Stimulated activated naive CD4-positive, alpha-beta T cell (primary cell): Measurements from ENCODE around the gene DEPDC5.

Experiments used
- DNase-seq, 6 experiments: peaks; one replicate each; lab custom pipeline; 2025; lab: John Stamatoyannopoulos, UW

The DEPDC5 gene

DNA sequence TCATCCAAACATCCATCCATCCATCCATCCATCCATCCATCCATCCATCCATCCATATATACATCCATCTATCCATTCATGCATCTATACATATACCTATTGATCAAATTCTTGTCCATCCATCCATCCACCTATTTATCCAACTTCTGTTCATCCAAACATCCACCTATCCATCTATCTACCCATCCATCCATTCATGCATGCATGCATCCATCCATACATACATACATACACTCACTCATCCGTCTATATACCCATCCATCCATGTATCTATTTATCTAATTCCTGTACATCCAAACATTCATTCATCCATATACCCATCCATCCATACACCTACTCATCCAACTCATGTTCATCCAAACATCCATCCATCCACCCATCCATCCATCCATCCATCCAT lies 171.2 kb downstream of the DEPDC5 start:
- DNase-seq, result no peak

DNA sequence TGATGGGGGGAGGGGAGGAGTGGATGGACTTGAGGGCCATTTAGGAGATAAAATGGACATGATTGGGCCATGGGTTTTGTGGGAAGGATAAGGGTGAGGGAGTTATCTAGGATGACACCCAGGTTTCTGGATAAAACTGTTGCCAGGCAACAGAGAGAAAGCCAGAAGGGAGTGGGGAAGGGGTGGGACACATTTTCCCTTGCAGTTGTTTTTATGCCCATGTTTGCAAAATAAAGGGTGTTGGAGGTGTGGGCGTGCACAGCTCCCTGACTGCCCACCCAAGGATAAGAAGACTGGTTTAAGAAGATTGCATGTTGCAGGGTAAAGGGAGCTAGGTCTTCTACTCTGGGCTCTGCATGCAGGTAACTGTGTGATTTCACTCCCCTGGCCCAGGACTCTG lies 172.2 kb downstream of the DEPDC5 start:
- no peak for DNase-seq

DNA sequence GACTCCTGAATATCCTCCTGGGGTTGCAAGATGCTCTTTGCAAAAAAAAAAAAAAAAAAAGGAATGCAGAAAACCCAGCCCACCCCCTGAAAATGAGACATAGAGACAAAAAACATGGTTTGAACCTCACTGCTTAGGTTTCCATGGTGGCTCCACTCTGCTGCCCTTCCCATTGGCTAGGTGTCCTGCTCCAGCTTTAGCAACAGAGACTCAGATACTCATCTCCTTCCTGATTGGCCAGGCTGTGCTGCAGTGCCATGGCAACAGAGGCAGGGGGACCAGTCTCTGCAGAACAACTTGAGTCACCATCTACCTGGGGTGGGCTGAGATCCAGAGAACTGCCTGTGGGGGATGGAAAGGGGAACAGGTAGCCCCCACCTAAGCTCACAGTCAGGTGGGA lies 173.2 kb downstream of the DEPDC5 start:
- no peak for DNase-seq

DNA sequence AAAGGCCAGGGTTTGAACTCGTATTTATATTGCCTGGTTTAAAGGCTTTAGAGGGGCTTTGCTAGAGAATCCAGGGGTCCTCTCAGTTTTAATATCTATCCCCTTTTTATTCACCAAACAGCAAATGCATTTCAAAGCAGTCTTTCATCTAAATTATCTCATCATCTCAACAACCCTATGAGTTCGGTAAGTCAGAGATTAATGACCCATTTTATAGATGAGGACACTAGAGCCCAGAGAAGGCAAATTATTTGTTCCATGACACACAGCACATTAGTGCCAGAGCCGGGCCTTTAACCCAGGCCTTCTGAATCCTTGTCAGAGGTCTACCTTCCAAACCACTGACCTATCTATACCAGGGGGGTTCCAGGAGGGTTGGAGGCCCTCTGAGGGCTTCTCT lies 173.7 kb downstream of the DEPDC5 start:
- DNase-seq, result no peak

DNA sequence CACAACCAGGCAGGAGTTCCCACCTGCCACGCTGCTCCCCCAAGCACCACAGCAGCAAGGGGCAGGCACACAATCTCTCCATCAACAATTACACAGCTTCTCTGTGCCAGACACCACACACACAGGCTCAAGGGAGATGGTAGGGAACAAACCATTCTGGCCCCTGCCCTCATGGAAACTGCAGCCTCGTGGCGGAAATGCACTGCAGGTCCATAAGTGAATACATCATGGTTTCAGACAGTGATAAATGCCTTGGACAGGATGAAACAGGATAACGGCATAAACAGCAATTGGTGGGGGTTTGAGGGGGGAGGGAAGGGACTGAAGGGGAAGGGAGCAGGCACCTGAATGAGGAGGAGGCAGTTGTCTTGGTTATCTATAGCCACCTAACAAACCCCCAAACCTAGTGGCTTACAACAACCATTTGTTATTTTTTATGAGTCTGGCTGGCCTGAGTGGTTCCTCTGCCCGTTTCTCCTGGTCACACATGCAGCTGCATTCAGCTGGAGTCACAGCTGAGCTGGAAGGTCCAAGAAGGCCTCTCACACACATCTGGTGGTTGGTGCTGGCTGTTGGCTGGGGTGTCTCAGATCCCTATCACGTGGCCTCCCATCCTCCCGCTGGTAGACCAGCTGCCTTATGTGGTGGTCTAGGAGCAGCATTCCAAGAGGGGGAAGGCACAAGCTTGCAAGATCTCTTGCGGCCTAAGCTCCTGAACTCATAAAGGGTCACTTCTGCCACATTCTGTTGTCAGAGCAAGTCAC lies 175.5 kb downstream of the DEPDC5 start:
- no peak for DNase-seq

DNA sequence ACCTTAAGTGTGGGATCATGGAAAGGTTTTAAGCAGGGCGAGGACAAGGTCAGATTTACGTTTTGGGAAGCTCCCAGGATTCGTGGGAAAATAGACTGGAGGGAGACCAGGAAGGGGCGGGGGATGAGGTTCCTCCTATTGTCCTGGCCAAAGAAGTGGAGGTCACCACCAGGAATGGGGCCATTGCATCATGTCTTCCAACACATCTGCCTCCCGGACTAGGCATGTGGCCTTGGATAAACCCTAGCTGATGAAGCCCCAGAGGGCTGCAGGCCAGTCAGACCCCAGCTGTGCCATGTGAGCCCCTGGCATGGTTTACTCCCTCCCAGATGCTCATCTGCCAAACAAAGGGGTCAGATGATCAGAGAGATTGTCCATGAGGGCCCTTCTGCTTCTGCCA lies 179.0 kb downstream of the DEPDC5 start:
- no peak for DNase-seq

DNA sequence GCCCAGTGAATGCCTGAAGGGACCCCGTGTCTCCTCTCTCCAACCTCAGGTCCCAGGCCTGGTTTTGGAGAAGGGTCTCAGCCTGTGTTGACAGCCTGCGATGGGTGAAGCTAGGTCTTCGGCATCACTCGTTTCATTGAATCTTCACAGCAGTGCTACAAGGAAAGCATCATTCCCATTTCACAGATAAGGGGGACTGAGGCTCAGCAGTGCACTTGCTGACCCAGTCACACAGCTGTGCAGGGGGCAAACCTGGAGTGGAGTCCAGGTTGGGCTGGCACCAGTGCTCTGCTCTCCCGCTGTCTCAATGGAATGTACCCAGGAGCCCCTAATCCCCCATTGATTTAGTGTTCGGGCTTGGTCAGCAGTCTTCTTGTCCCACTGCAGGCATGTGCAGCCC lies 179.6 kb downstream of the DEPDC5 start:
- DNase-seq, result no peak

DNA sequence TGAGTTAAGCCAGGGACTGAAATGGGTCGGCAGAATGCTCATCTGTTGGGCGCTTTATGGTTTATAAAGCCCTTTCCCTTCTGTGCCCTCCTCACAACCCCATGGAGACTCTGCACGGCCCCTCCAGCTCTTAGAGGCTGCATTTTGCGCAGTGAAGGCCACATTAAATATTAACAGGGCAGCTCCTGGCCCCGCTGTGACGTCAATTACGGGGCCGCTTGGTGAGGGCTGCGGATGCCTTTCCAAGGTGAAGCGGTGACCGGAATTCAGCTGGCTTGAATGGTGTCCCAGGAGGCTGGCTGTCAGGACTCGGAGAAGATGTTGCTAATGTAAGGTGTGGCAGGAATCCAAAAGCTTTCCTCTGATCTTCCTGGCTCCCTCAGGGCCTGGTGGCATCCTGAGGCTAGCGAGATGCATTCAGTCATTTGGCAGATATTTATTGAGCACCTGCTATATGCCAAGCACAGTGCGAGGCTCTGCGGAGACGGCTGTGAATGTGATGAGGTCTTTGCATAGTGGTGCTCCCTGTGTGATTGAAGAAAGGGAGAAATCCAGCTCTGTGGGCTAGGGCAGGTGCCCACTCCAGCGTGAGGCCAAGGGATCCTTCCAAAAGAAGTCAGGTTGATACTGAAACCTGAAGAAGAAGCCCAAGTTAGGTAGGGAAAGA lies 180.1 kb downstream of the DEPDC5 start:
- DNase-seq, result no peak

DNA sequence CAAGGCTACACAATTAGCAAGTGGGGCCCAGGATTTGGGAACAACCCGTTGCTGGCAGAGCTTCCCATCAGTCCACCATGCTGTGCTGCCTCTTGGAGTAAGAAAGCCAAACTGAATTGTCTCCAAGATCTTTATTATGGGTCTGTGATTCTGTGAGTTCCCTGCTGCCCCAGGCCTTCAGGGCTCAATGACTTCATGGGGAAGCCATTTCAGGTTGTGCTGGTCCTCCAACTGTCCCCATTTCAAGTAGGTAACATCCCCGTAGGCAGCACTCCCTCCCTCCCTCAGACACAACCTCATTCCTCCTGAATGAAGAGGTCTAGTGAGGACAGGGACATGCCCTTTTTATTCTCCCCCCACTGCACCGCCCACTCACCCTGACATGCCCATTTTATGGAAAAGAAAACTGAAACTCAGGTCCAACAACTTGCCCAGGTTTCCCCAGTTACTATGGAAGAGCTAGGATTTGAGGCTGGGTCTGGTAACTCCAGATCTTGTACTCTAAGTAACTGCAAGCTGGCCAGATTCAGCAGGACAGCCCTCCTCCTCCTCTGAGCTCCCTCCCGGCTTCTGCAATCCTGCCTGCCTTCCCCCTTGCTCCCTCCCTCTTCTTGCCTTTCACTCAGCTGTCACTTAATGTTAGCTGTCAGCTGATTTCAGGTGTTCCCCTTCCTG lies 182.3 kb downstream of the DEPDC5 start:
- DNase-seq, result no peak

DNA sequence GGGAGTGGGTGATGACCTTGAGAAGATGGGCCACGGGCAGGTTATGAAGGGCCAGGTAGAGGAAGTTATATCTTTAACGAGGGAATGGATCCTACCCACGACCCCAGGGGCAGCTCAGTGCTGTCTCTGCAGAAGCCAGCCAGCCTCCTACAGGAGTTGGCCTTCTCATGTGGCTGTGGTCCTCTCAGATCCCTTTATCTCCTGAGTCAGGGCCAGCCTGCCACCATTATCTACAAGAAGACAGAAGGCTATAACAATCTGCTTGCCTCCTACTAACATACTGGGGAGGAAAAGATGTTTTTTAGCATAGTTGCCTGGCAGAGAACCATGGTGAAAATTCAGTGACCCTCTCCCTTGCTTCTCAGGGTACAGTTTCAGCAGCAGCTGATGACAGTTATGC lies 183.5 kb downstream of the DEPDC5 start:
- no peak for DNase-seq

DNA sequence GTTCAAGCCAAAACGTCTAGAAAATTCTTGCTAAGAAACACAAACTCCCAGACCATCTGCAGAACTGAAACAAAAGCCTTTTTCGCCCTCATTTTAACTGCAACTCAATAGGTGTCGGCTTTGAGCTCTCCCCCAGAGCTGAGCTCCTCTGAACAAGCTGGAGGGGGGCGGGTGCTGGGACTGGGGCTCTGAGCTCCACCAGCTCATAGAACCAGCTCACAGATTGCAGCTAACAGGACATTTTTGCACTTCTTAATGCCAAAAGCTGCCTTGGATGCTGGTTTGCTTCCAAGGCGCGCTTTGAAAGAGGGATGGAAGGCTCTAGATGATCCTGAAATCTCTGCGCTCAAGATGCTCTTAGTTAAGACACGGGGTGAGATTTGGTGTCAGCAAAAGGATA lies 184.5 kb downstream of the DEPDC5 start:
- no peak for DNase-seq

DNA sequence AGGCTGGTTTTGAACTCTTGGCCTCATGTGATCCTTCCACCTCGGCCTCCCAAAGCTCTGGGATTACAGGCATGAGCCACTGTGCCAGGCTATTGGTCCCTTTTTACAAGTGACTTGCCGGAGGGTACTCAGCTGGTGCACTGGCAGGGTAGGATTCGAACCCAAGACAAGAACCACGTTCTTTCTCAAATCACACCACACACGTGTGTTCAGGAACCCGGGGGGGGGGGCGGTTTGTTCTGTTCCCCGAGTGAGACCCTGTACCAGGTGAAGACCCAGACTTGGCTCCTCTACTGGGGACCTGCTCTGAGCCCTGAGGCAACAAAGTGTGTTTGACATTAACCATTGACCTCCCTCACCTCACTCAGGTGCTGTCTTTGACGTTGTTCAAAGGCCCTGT lies 186.7 kb downstream of the DEPDC5 start:
- DNase-seq, result no peak

DNA sequence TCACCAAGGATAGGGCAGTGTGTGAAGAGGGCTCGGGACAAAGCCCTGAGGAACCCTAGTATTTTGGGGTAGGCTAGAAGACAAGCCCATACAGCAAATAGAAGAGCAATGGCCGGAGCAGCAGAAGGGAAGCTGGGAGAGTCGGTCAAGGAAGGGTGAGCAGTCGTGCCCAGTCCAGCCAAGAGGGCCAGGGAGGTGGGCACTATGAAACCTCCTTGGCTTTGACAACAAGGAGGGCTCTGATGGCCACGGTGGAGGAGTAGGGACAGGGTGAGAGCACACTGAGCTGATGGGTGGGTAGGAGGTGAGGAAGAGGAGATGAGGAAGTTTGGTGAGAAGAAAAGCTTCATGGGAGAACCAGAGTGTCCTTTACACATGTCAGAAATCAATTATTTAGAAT lies 188.3 kb downstream of the DEPDC5 start:
- DNase-seq, result no peak

DNA sequence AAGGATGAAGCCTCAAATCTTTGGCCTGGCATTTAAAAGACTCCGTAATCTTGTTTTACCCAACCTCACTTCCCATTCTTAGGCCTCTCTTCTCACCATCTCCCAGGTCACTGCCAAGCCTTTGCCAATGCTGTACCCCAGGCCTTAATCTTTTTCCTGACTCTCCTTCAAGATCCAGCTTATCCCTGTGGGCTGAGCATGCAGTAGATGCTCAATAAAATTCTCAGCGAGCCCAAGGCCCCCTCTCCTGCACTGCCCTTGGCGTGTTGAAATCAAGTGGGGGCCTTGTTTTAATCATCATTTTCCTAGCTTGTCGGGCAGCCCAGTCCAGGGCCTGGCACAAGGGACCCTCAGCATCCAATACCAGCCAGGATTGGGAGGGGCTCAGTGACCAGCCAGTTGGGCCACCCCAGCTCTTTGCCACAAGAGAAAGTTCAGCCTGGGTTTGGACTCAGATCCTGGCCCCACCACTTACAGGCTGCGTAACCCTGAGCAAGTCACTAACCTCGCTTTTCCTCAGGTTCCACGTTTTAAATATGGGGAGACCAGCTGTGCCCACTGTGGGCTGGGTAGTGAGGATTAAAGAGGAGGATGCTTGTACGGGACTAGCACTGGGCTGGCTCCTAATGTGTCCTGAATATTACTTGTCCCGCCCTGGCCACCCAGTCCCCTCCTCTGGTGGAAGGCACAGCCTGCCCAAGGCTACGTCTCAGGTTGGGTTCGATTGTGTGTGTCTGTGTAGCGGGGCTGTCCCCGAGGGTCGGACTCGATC lies 189.6 kb downstream of the DEPDC5 start:
- DNase-seq, result no peak

DNA sequence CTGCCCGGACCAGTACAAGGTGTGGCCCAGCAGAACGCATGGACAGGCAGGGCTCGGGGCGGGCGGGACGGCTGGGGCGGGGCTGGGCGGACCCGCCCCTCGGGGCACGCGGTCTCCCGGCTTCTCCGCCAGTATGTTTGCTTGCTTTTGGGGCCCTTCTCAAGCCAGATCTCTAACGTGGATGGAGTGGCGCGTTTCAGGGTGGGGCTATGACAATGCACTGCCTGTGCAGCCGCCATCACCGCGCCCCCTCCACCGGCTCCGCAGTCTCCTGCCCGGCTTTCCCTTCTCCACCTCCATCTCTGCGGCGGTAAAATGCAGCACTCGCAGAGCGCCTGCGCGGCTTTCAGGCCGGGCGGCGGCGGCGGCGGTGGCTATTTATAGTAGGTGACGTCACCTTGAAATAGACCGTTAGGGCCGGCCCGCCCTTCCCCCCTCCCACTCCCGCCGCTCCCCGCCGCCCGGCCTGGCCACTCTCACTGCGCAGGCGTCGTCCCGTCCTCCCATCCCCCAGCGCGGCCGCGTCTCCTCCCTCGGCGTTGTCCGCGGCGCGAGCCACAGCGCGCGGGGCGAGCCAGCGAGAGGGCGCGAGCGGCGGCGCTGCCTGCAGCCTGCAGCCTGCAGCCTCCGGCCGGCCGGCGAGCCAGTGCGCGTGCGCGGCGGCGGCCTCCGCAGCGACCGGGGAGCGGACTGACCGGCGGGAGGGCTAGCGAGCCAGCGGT lies 190.3 kb downstream of the DEPDC5 start, which contains the start of gene YWHAH:
Gene YWHAH (plus strand): TSS at position 558 of the 722 bp plus-strand sequence. CDS start 199 bp downstream, outside the sequence.
- DNase-seq, result peak; percentile 68 to 81 (median 77)

DNA sequence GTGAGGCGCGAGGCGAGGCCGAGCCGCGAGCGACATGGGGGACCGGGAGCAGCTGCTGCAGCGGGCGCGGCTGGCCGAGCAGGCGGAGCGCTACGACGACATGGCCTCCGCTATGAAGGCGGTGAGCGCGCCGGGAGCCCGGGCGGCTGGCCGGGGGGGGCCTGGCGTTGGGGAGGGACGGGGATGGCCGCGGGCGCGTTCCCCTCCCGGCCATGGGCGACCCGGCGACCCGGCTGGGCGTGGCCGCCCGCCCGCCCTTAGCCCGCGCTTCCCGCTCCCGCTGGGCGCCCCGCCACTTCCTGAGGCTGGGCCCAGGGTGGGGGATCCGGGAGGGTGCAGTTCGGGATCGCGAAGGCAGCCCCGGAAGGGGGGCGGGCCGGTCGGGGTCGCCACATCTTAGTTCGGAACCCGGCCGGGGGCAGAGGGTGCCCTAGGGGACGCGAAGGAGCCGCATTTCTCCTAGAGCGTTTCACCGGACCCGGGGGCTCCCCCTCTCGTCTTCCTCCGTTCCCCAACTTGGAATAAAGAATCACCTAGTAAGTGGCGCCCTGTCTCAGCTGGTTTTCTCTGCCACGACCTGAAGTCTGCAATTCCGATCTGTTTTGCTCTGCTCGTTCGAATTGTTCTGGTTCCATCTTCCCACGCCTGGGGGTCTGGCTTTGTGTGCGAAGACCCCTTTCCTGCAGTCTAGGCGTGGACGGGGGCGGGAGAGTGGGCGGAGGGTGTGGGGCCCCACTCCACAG lies 191.1 kb downstream of the DEPDC5 start:
- DNase-seq, result peak in 5 of 6 experiments; percentile 30 to 69 (median 47)

DNA sequence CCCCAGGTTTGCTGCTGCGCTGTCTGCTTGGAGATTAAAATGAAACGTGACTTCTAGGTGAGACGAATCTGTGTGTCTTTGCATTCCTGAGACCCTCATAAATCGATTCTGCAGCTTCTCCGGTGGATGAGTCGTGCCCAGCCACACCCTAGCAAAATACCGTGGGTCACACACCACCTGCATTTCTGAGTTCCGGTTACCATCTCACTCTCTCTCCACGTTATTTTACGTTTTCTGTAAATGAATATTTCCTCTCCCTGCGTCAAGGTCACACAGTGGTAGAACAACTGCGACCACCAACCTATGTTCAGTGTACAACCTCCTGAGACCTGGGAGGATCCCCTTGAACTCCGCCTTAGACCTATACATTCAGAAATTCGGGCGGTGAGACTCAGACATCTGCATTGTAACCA lies 191.6 kb downstream of the DEPDC5 start:
- no peak for DNase-seq

DNA sequence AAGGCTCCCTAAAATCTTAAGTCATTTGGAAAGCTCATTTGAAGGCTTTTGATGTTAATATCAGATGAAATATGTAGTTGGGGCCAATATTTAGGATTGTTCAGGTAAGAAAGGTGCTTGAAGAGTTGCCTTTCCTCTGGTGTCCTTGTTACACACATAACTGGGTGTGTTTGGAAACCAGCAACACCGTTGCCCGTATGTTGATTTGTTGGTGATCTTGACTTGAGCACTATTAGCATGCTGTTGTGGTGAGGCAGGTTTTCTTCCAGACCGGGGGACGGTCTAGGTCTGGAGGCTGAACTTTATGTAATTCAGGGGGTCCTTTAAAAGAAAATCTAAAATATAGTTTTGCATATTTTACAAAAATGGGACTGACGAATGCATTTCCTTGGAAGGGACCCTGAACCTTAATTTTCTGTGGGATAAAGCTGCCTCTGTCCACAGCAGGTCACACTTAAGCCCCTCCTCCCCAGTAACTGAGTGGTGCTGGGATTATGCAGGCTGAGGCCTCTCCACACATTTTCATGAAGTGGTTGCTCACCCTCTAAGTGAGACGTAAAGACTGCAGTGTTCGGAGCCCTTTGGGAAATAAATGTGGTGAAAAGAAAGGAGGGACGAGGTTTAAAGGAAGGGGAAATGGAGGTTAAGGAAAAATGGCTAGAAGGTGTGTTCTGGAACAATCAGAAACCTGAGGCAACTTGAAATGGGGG lies 192.3 kb downstream of the DEPDC5 start:
- no peak for DNase-seq

DNA sequence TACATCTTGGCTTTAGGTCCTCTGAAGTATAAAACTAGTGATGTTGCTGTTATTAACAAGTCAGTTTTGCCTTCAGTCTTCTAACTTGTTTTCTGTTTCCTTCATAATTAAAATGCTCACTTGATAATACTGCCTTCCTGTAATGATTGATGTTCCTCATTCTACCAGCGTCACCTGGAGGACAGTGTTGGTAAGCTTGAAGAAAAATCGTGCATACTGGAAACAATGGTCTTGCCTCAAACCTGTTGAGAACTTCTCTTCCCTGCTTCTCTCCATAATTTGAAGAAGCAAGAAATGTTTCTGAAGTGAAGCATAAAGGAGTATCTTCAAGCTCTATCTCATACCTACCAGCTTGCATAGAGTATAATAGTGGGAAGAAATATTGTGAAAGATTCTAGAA lies 193.5 kb downstream of the DEPDC5 start:
- peak in 4 of 6 experiments; percentile 4 to 60 (median 36) for DNase-seq

DNA sequence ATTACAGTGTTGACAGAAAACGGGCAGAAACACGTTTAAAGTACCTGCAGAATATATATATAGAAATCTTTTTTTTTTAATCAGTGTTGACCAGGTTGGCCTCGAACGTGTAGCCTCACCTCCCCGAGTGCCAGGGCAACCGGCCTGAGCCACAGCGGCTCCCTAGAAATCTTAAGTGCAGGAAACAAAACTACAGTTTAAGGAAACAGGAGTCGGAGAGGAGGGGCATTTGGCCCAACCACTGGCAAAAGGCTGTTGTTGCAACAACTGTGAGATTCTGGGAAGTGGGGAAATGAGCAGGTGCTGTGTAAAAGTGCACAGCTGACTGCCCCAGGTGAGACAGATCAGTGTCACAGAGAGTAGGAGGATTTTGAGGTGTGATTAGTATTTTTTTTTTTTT lies 194.2 kb downstream of the DEPDC5 start:
- no peak for DNase-seq
